Hepatocyte (in vitro differentiated cells): ENCODE measurements around the gene SLFN14. TPM values are rescaled to one million over a fixed set of nuclear protein-coding genes. Genes with fewer than 3 reads are reported as not detected.

Experiments
- DNase-seq: peaks from one replicate; pipeline ENCODE4 v3.0.0-alpha.2; 2016; ENCODE audit warnings: low spot score
- H2AFZ ChIP-seq: fragments of 200-600 bp; sonication (generic); 2 replicates; pipeline ENCODE4 v1.6.0; 2016; ENCODE audit warnings: antibody characterized with exemption, mild to moderate bottlenecking
- H3K27ac ChIP-seq: fragments of 200-600 bp; sonication (generic); 2 replicates; pipeline ENCODE4 v1.5.1; 2016; ENCODE audit warnings: mild to moderate bottlenecking
- H3K27me3 ChIP-seq: fragments of 200-600 bp; sonication (generic); 2 replicates; pipeline ENCODE4 v1.6.1; 2016
- H3K36me3 ChIP-seq: fragments of 200-600 bp; sonication (generic); replicated peaks from 2 replicates; pipeline ENCODE4 v1.5.1; 2016; ENCODE audit warnings: low read depth; ENCODE audit not compliant: insufficient read depth
- H3K4me1 ChIP-seq: fragments of 200-600 bp; sonication (generic); 2 replicates; pipeline ENCODE4 v1.5.1; 2016; ENCODE audit warnings: mild to moderate bottlenecking, moderate library complexity; ENCODE audit not compliant: insufficient read depth
- H3K4me2 ChIP-seq: fragments of 200-600 bp; sonication (generic); 2 replicates; pipeline ENCODE4 v1.6.0; 2016
- H3K4me3 ChIP-seq: fragments of 200-600 bp; sonication (generic); 2 replicates; pipeline ENCODE4 v1.5.1; 2016; ENCODE audit warnings: mild to moderate bottlenecking
- H3K79me2 ChIP-seq: fragments of 200-600 bp; sonication (generic); 2 replicates; pipeline ENCODE4 v1.6.0; 2017; ENCODE audit warnings: mild to moderate bottlenecking
- H3K9me2 ChIP-seq: fragments of 200-600 bp; sonication (generic); replicated peaks from 2 replicates; pipeline ENCODE4 v1.6.0; 2017; ENCODE audit warnings: mild to moderate bottlenecking; ENCODE audit not compliant: insufficient read depth
- H3K9me3 ChIP-seq: fragments of 200-600 bp; sonication (generic); 2 replicates; pipeline ENCODE4 v1.5.1; 2016; ENCODE audit warnings: low read depth, mild to moderate bottlenecking
- H4K20me1 ChIP-seq: fragments of 200-600 bp; sonication (generic); 2 replicates; pipeline ENCODE4 v1.6.0; 2016; ENCODE audit warnings: mild to moderate bottlenecking; ENCODE audit not compliant: insufficient read depth, poor library complexity, severe bottlenecking
- CTCF ChIP-seq: fragments of 200-600 bp; sonication (generic); IDR thresholded peaks from 2 replicates; pipeline ENCODE4 v1.5.1; 2016; ENCODE audit warnings: antibody characterized with exemption, mild to moderate bottlenecking; ENCODE audit not compliant: poor library complexity
- EZH2 ChIP-seq: fragments of 200-600 bp; sonication (generic); IDR thresholded peaks from 2 replicates; pipeline ENCODE4 v1.6.1; 2016; ENCODE audit warnings: antibody characterized with exemption, mild to moderate bottlenecking, borderline replicate concordance
- EZH2phosphoT487 ChIP-seq: fragments of 200-600 bp; sonication (generic); IDR thresholded peaks from one replicate; pipeline ENCODE4 v1.6.1; 2018; ENCODE audit warnings: antibody characterized with exemption, mild to moderate bottlenecking, low read depth, moderate library complexity; ENCODE audit not compliant: unreplicated experiment, severe bottlenecking
- WGBS: methylation state at CpG from one replicate; pipeline ENCODE4 v1.1.6; 2016; ENCODE audit warnings: low lambda C conversion rate; ENCODE audit errors: missing lambda C conversion rate; 5-methylcytosine and 5-hydroxymethylcytosine counted together
- polyA plus RNA-seq: library from polyadenylated mRNA; unstranded; fragments of >200 nt; fragmentation: Nextera tagmentation; extraction: Ambion mirVana; gene quantifications from 2 replicates; pipeline ENCODE4 v1.2.1, GENCODE V29; 2016
- total RNA-seq: library from RNA; depleted of rRNA; stranded (reverse); fragments of >200 nt; gene quantifications from 2 replicates; pipeline ENCODE4 v1.2.3, GENCODE V29; 2014

Gene SLFN14
- total and polyA plus RNA-seq, 2 experiments from 2014 or later = not detected

GRCh38 chr17:35578929-35579432 lies 18.4 kb upstream of the SLFN14 start:
- H3K27ac ChIP-seq = peak overlapping the region; percentile 97
- 12% methylated on average over 11 of the region's 11 CpGs for WGBS
- TF ChIP-seq EZH2 (no peak), CTCF (no peak), EZH2phosphoT487 (no peak)
- H3K4me3 ChIP-seq = peak overlapping the region; percentile 76
- no peak for DNase-seq
- no peaks in the 10 kb centered on the region for H4K20me1 ChIP-seq
- no peaks in the 10 kb centered on the region for H3K9me3 ChIP-seq
- H3K4me1 ChIP-seq = peaks cover 12% of the 10 kb centered on the region
- H3K4me2 ChIP-seq = peak overlapping the region; percentile 83
- H3K9me2 ChIP-seq = no peaks in the 10 kb centered on the region
- peak overlapping the region; percentile 90 for H2AFZ ChIP-seq
- peaks cover 15% of the 10 kb centered on the region for H3K79me2 ChIP-seq
- no peaks in the 10 kb centered on the region for H3K27me3 ChIP-seq
- no peaks in the 10 kb centered on the region for H3K36me3 ChIP-seq

DNA sequence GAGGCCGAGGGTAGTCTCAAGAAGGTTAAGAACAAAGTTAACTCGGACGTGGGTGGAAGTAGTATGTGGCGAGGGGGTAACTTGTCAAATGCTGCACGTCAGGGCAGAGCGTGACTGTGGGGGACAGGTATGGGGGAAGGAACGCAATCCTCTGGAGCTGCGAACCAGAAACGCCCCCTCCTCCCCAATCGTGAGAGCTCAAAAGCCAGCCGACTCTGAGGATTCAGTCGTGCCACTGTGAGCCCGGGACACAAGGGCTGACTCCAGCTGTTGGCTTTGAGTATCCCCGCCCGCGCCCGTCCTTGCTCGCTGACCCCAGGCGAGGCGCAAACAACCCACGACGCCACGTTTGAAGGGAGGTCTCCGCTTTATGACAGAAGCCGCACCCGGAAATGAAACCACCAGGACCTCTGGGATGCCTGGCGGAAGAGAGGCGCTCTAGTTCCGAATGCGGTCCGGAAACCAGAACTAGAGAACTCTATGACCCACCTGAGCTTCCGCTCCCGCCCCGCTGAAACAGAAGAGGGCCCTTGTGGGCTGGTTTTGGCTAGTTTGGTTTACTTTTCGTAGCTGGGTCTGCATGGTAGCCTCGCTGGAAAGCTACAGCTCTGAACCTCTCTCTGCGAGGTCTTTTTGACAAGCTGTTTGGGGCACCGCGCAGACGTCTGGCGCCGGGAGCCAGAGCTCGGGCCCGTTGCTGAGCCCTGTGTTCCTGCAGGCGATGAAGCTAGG lies 17.7 kb upstream of the SLFN14 start, which contains the start of gene PEX12:
TSS of gene PEX12 (minus strand) at position 375 of the 732 bp plus-strand sequence. CDS start 550 bp downstream, outside the sequence.
- peak within 1 kb of the TSS; percentile 83 for H3K4me2 ChIP-seq
- peaks cover 12% of the 10 kb centered on the region for H3K4me1 ChIP-seq
- peaks cover 15% of the 10 kb centered on the region for H3K79me2 ChIP-seq
- H3K27me3 ChIP-seq = no peaks in the 10 kb centered on the region
- H3K9me2 ChIP-seq = no peaks in the 10 kb centered on the region
- peak within 1 kb of the TSS; percentile 97 for H3K27ac ChIP-seq
- TF ChIP-seq EZH2 (no peak), EZH2phosphoT487 (no peak), CTCF (no peak)
- no peaks in the 10 kb centered on the region for H3K36me3 ChIP-seq
- H3K4me3 ChIP-seq = peak within 1 kb of the TSS; percentile 76
- H2AFZ ChIP-seq = peak within 1 kb of the TSS; percentile 90
- under 1% methylated on average over 44 of the region's 45 CpGs for WGBS
- peak; percentile 92 for DNase-seq
- no peaks in the 10 kb centered on the region for H3K9me3 ChIP-seq
- no peaks in the 10 kb centered on the region for H4K20me1 ChIP-seq

DNA sequence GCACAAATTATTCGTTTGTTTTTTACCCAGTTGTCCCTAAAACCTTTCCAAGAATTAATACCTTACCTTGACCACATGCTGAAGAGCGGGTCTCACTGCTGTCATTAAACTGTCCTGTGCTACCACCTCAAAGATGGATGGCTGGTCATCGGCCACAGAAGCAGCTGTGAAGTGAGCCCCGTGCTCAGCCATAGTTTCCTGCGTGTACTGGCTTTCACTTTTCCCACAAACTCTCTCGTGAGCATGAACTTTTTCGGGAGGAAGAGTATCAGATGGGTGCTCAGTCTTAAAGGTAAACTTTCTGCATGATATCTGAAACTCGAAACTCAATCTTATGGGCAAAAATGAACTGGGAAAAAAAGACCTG lies 17.2 kb upstream of the SLFN14 start:
- peaks cover 15% of the 10 kb centered on the region for H3K79me2 ChIP-seq
- H3K4me3 ChIP-seq = peak overlapping the region; percentile 76
- no peak for TF ChIP-seq EZH2phosphoT487
- no peak for TF ChIP-seq EZH2
- TF ChIP-seq CTCF = no peak
- peak; percentile 23 for DNase-seq
- H3K4me1 ChIP-seq = peaks cover 12% of the 10 kb centered on the region
- H3K9me2 ChIP-seq = no peaks in the 10 kb centered on the region
- H3K27ac ChIP-seq = peak overlapping the region; percentile 97
- whole genome bisulfite sequencing = 10% methylated on average over 8 of the region's 8 CpGs
- H2AFZ ChIP-seq = peak overlapping the region; percentile 90
- no peaks in the 10 kb centered on the region for H3K36me3 ChIP-seq
- H3K4me2 ChIP-seq = peak overlapping the region; percentile 83
- no peaks in the 10 kb centered on the region for H3K27me3 ChIP-seq
- H4K20me1 ChIP-seq = no peaks in the 10 kb centered on the region
- no peaks in the 10 kb centered on the region for H3K9me3 ChIP-seq
